HuH-7.5 (cell line): ENCODE data around the gene HGD.

ENCODE experiments used
- DNase-seq: peaks from one replicate; pipeline ENCODE4 v3.0.0; 2011; ENCODE audit warnings: low spot score

The HGD gene

GRCh38 chr3:120587332-120587975 lies 94.6 kb downstream of the HGD start:
- no peak for DNase-seq
